ENCODE measurements around the gene CFAP45.

GRCh38 chr1:159860456-159860855, 39.5 kb downstream of the CFAP45 start:
- no peak for TF ChIP-seq CTCF (conservative IDR thresholded peaks at IDR 0.05; ENCODE audit: low read depth in 2 of 2)
- TF ChIP-seq EZH2 (IDR thresholded peaks at IDR 0.05; ENCODE audit: low read depth, unreplicated experiment): no peak
- no peak for TF ChIP-seq POLR2AphosphoS5 (IDR thresholded peaks at IDR 0.05; ENCODE audit: low read depth)
- no peak for TF ChIP-seq EZH2phosphoT487 (IDR thresholded peaks at IDR 0.05; ENCODE audit: unreplicated experiment)
- no peak for TF ChIP-seq NANOG (IDR thresholded peaks at IDR 0.05; ENCODE audit: borderline replicate concordance)
- no peak for TF ChIP-seq CREB1 (CRISPR knock-in tag; IDR thresholded peaks at IDR 0.05; ENCODE audit: low read depth)
- TF ChIP-seq, protein P1, sequence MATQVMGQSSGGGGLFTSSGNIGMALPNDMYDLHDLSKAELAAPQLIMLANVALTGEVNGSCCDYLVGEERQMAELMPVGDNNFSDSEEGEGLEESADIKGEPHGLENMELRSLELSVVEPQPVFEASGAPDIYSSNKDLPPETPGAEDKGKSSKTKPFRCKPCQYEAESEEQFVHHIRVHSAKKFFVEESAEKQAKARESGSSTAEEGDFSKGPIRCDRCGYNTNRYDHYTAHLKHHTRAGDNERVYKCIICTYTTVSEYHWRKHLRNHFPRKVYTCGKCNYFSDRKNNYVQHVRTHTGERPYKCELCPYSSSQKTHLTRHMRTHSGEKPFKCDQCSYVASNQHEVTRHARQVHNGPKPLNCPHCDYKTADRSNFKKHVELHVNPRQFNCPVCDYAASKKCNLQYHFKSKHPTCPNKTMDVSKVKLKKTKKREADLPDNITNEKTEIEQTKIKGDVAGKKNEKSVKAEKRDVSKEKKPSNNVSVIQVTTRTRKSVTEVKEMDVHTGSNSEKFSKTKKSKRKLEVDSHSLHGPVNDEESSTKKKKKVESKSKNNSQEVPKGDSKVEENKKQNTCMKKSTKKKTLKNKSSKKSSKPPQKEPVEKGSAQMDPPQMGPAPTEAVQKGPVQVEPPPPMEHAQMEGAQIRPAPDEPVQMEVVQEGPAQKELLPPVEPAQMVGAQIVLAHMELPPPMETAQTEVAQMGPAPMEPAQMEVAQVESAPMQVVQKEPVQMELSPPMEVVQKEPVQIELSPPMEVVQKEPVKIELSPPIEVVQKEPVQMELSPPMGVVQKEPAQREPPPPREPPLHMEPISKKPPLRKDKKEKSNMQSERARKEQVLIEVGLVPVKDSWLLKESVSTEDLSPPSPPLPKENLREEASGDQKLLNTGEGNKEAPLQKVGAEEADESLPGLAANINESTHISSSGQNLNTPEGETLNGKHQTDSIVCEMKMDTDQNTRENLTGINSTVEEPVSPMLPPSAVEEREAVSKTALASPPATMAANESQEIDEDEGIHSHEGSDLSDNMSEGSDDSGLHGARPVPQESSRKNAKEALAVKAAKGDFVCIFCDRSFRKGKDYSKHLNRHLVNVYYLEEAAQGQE (IDR thresholded peaks at IDR 0.05; ENCODE audit: unreplicated experiment): no peak
- TF ChIP-seq STAT1 (IDR thresholded peaks at IDR 0.05; ENCODE audit: unreplicated experiment): no peak
- no peak for TF ChIP-seq ETS1 (IDR thresholded peaks at IDR 0.05)
- no peak for TF ChIP-seq JUNB (IDR thresholded peaks at IDR 0.05; ENCODE audit: unreplicated experiment)
- no peak for TF ChIP-seq ZNF114 (CRISPR knock-in tag; IDR thresholded peaks at IDR 0.05)
- TF ChIP-seq ZNF331 (CRISPR knock-in tag; IDR thresholded peaks at IDR 0.05; ENCODE audit: low read depth): no peak
- TF ChIP-seq, protein P2, sequence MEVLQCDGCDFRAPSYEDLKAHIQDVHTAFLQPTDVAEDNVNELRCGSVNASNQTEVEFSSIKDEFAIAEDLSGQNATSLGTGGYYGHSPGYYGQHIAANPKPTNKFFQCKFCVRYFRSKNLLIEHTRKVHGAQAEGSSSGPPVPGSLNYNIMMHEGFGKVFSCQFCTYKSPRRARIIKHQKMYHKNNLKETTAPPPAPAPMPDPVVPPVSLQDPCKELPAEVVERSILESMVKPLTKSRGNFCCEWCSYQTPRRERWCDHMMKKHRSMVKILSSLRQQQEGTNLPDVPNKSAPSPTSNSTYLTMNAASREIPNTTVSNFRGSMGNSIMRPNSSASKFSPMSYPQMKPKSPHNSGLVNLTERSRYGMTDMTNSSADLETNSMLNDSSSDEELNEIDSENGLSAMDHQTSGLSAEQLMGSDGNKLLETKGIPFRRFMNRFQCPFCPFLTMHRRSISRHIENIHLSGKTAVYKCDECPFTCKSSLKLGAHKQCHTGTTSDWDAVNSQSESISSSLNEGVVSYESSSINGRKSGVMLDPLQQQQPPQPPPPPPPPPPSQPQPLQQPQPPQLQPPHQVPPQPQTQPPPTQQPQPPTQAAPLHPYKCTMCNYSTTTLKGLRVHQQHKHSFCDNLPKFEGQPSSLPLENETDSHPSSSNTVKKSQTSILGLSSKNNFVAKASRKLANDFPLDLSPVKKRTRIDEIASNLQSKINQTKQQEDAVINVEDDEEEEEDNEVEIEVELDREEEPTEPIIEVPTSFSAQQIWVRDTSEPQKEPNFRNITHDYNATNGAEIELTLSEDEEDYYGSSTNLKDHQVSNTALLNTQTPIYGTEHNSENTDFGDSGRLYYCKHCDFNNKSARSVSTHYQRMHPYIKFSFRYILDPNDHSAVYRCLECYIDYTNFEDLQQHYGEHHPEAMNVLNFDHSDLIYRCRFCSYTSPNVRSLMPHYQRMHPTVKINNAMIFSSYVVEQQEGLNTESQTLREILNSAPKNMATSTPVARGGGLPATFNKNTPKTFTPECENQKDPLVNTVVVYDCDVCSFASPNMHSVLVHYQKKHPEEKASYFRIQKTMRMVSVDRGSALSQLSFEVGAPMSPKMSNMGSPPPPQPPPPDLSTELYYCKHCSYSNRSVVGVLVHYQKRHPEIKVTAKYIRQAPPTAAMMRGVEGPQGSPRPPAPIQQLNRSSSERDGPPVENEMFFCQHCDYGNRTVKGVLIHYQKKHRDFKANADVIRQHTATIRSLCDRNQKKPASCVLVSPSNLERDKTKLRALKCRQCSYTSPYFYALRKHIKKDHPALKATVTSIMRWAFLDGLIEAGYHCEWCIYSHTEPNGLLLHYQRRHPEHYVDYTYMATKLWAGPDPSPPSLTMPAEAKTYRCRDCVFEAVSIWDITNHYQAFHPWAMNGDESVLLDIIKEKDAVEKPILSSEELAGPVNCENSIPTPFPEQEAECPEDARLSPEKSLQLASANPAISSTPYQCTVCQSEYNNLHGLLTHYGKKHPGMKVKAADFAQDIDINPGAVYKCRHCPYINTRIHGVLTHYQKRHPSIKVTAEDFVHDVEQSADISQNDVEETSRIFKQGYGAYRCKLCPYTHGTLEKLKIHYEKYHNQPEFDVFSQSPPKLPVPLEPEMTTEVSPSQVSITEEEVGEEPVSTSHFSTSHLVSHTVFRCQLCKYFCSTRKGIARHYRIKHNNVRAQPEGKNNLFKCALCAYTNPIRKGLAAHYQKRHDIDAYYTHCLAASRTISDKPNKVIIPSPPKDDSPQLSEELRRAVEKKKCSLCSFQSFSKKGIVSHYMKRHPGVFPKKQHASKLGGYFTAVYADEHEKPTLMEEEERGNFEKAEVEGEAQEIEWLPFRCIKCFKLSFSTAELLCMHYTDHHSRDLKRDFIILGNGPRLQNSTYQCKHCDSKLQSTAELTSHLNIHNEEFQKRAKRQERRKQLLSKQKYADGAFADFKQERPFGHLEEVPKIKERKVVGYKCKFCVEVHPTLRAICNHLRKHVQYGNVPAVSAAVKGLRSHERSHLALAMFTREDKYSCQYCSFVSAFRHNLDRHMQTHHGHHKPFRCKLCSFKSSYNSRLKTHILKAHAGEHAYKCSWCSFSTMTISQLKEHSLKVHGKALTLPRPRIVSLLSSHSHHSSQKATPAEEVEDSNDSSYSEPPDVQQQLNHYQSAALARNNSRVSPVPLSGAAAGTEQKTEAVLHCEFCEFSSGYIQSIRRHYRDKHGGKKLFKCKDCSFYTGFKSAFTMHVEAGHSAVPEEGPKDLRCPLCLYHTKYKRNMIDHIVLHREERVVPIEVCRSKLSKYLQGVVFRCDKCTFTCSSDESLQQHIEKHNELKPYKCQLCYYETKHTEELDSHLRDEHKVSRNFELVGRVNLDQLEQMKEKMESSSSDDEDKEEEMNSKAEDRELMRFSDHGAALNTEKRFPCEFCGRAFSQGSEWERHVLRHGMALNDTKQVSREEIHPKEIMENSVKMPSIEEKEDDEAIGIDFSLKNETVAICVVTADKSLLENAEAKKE (CRISPR knock-in tag; IDR thresholded peaks at IDR 0.05): no peak

Measured in GM23338 (cell line).